HepG2 (cell line): ENCODE data around the gene TSPYL6. TPM values are rescaled to one million over a fixed set of nuclear protein-coding genes. Genes with fewer than 3 reads are reported as not detected.
A peak's percentile ranks its signal among the peaks of the same experiment; 100 is the strongest.

Source experiments
- ARID5B ChIP-seq: IDR thresholded peaks from 2 replicates; pipeline ENCODE4 v1.4.0; 2020; ENCODE audit warnings: mild to moderate bottlenecking, missing genetic modification reagents
- CEBPG ChIP-seq: IDR thresholded peaks from 2 replicates; pipeline ENCODE4 v1.6.1; 2016
- GATAD2A ChIP-seq: IDR thresholded peaks from 2 replicates; pipeline ENCODE4 v1.6.1; 2016
- KLF12 ChIP-seq: sonication (generic); formaldehyde crosslinking; IDR thresholded peaks from 2 replicates; pipeline ENCODE4 v1.4.0; 2020; ENCODE audit warnings: missing genetic modification reagents, borderline replicate concordance
- MAFF ChIP-seq: IDR thresholded peaks from 2 replicates; pipeline ENCODE4 v1.6.1; 2011; ENCODE audit warnings: low read depth, low read length, improper control_type of control experiment
- MAFK ChIP-seq, 2 experiments: IDR thresholded peaks in 1 of 2; conservative IDR thresholded peaks in 1 of 2; 2 replicates each; pipeline ENCODE4 v1.6.1; 2011; ENCODE audit warnings: improper control_type of control experiment in 2 of 2, low read length in 2 of 2
- MED13 ChIP-seq: sonication (generic); formaldehyde crosslinking; IDR thresholded peaks from 2 replicates; pipeline ENCODE4 v1.5.0; 2020; ENCODE audit warnings: missing genetic modification reagents
- TEF ChIP-seq: sonication (generic); formaldehyde crosslinking; IDR thresholded peaks from 2 replicates; pipeline ENCODE4 v1.5.0; 2020; ENCODE audit warnings: missing genetic modification reagents
- ZNF432 ChIP-seq: sonication (generic); formaldehyde crosslinking; IDR thresholded peaks from 2 replicates; pipeline ENCODE4 v1.5.0; 2020; ENCODE audit warnings: missing genetic modification reagents, mild to moderate bottlenecking, borderline replicate concordance
- polyA plus RNA-seq, 8 experiments: library from polyadenylated mRNA; depleted of rRNA in 3 of 8; stranded (reverse) in 7 of 8; unstranded in 1 of 8; fragments of >200 nt; fragmentation: Illumina TruSeq in 4 of 8; extraction: Trizol in 4 of 8; gene quantifications; 2 replicates each; pipeline versions ENCODE4 v1.2.1 to v1.2.3, GENCODE V29; 2011 to 2016; ENCODE audit warnings: low read depth in 4 of 8, missing spikeins in 1 of 8, mixed read lengths in 1 of 8; ENCODE audit not compliant: insufficient read depth in 1 of 8
- total RNA-seq, 5 experiments: library from RNA; depleted of rRNA; stranded (reverse); fragments of >200 nt; fragmentation: Illumina TruSeq; extraction: Trizol; gene quantifications; 2 replicates each; pipeline ENCODE4 v1.2.3, GENCODE V29; 2016; ENCODE audit warnings: low read depth in 1 of 5
- TF ChIP-seq, protein P1 (sequence below): sonication (generic); formaldehyde crosslinking; IDR thresholded peaks from 2 replicates; pipeline ENCODE4 v1.4.0; 2020; ENCODE audit warnings: missing genetic modification reagents

Gene TSPYL6
- total and polyA plus RNA-seq, 2 of the 13 experiments (the other 11 are each of a cell fraction or from before 2014, with no cell fraction given): 0.03 TPM; not detected in 1

DNA sequence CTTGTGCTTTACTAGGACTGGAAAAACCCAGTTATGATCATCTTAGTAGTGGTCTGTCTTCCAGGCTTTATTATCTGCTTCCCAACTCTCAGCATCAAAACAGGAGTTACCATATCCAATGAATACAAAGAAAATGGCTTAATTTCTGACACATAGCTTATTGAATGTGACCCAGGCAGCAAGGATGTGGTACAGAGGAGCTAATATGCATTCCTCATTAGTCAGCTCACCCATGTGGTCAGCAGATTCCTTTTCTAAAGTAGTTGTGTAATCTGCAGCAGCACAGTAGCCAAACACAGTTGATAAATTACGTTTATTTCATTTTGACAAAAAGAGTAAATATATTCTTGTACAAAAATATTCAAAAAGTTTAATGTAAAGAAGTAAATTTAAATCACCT, 43.6 kb downstream of the TSPYL6 start (continued):
- TF ChIP-seq ARID5B (CRISPR knock-in tag) (peak; percentile 53; the same call in 1 of the 2 replicates), MAFF (peak; percentile 60; the same call in 1 of the 2 replicates), ZNF432 (no peak), GATAD2A (0 out of 2 replicates have a peak, but pooled peaks have one; percentile 13), CEBPG (CRISPR knock-in tag) (peak; percentile 53), MED13 (CRISPR knock-in tag) (no peak), MAFK (conservative IDR thresholded peaks at IDR 0.05 in 1 of 2, IDR thresholded peaks at IDR 0.05 in 1 of 2; ENCODE audit: low read length in 2 of 2) (peak; percentile 17 to 23; a peak in 2 of 4 replicates), TEF (CRISPR knock-in tag) (peak; percentile 71; the same call in 1 of the 2 replicates), KLF12 (no peak)
- TF ChIP-seq, protein P1, sequence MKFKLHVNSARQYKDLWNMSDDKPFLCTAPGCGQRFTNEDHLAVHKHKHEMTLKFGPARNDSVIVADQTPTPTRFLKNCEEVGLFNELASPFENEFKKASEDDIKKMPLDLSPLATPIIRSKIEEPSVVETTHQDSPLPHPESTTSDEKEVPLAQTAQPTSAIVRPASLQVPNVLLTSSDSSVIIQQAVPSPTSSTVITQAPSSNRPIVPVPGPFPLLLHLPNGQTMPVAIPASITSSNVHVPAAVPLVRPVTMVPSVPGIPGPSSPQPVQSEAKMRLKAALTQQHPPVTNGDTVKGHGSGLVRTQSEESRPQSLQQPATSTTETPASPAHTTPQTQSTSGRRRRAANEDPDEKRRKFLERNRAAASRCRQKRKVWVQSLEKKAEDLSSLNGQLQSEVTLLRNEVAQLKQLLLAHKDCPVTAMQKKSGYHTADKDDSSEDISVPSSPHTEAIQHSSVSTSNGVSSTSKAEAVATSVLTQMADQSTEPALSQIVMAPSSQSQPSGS (CRISPR knock-in tag): no peak
